A673 (cell line): ENCODE results near the gene SHISAL1. TPM values are rescaled to one million over a fixed set of nuclear protein-coding genes. Genes with fewer than 3 reads are reported as not detected.

ENCODE experiments used
- BruUV-seq: library from RNA; stranded (reverse); fragments of 400-500 nt; replicated peaks from 2 replicates; lab custom pipeline; 2021; lab: Mats Ljungman, UMichigan
- CTCF ChIA-PET: fragments of 300-600 bp; sonication (Branson Sonifier 250); formaldehyde crosslinking; loops from one replicate; lab custom pipeline; 2022; ENCODE audit warnings: antibody characterized with exemption; lab: Charles Lee
- POLR2A ChIA-PET: fragments of 300-600 bp; sonication (Branson Sonifier 250); formaldehyde crosslinking; loops from one replicate; lab custom pipeline; 2022; ENCODE audit warnings: antibody characterized with exemption; ENCODE audit not compliant: low non-redundant PET; lab: Charles Lee
- DNase-seq: peaks from one replicate; pipeline ENCODE4 v3.0.0-alpha.2; 2015; ENCODE audit warnings: low spot score
- H3K27ac ChIP-seq: fragments of 200-600 bp; sonication (generic); 2 replicates; pipeline ENCODE4 v1.5.1; 2016; ENCODE audit warnings: mixed run types, low read depth, mild to moderate bottlenecking, mixed read lengths, antibody characterized with exemption, low read length; ENCODE audit not compliant: poor library complexity, severe bottlenecking
- H3K27me3 ChIP-seq: fragments of 200-600 bp; sonication (generic); replicated peaks from 2 replicates; pipeline ENCODE4 v1.6.1; 2017; ENCODE audit warnings: mixed run types, low read depth, mild to moderate bottlenecking, mixed read lengths, antibody characterized with exemption, low read length; ENCODE audit not compliant: insufficient read depth, poor library complexity
- H3K36me3 ChIP-seq: fragments of 200-600 bp; sonication (generic); 2 replicates; pipeline ENCODE4 v1.6.1; 2016; ENCODE audit warnings: mixed run types, mild to moderate bottlenecking, mixed read lengths, antibody characterized with exemption, low read length; ENCODE audit not compliant: insufficient read depth, poor library complexity, severe bottlenecking
- H3K4me1 ChIP-seq: fragments of 200-600 bp; sonication (generic); 2 replicates; pipeline ENCODE4 v1.6.1; 2017; ENCODE audit warnings: mixed run types, mild to moderate bottlenecking, mixed read lengths, antibody characterized with exemption, low read length; ENCODE audit not compliant: insufficient read depth, poor library complexity, severe bottlenecking
- H3K4me3 ChIP-seq: fragments of 200-600 bp; sonication (generic); 2 replicates; pipeline ENCODE4 v1.5.1; 2016; ENCODE audit warnings: low read depth, mixed run types, mild to moderate bottlenecking, mixed read lengths, low read length; ENCODE audit not compliant: poor library complexity, severe bottlenecking
- H3K9me3 ChIP-seq: fragments of 200-600 bp; sonication (generic); 2 replicates; pipeline ENCODE4 v1.6.1; 2016; ENCODE audit warnings: mixed run types, low read depth, mild to moderate bottlenecking, mixed read lengths, antibody characterized with exemption, low read length; ENCODE audit not compliant: poor library complexity, severe bottlenecking
- CTCF ChIP-seq: fragments of 300-800, 200-600 bp; sonication (generic); conservative IDR thresholded peaks from 2 replicates; pipeline ENCODE4 v1.5.1; 2017; ENCODE audit warnings: low read depth, mild to moderate bottlenecking, antibody characterized with exemption, low read length, moderate library complexity, mixed read lengths
- EZH2 ChIP-seq: fragments of 200-600 bp; sonication (generic); IDR thresholded peaks from 2 replicates; pipeline ENCODE4 v1.6.1; 2017; ENCODE audit warnings: borderline replicate concordance, low read depth, mild to moderate bottlenecking, mixed read lengths, antibody characterized with exemption, low read length; ENCODE audit not compliant: poor library complexity, severe bottlenecking
- intact Hi-C: fragments of 100-400 bp; cut with micrococcal nuclease; formaldehyde crosslinking; loops from one replicate; pipeline ENCODE4 v1.10.0; 2022; ENCODE audit not compliant: unreplicated experiment
- total RNA-seq: library from RNA; stranded (reverse); gene quantifications from 2 replicates; pipeline ENCODE4 v1.2.3, GENCODE V29; 2021

The SHISAL1 gene
- total RNA-seq, 1 experiment from 2014 or later: 1.8 TPM

- Histone ChIP-seq H3K4me3 (no peak overlapping the region), H3K27ac (no peak overlapping the region), H3K27me3 (no peaks in the 10 kb centered on the region), H3K4me1 (peaks cover 9% of the 10 kb centered on the region), H3K9me3 (no peaks in the 10 kb centered on the region), H3K36me3 (no peaks in the 10 kb centered on the region)
- CTCF ChIA-PET: no interaction called here
- intact Hi-C loops: no loop called here
- POLR2A ChIA-PET: no interaction called here
- no peak for DNase-seq
- no TSS peak for BruUV-seq
- no peak for TF ChIP-seq EZH2
- TF ChIP-seq CTCF: no peak
Measured at GRCh38 chr22:44317123-44317444, 4.3 kb upstream of the SHISAL1 start.

GRCh38 chr22:44316393-44317122 is 3.8 kb upstream of the SHISAL1 start:
- H3K36me3 ChIP-seq: no peaks in the 10 kb centered on the region
- intact Hi-C loops: no loop called here
- no peak overlapping the region for H3K4me3 ChIP-seq
- no peaks in the 10 kb centered on the region for H3K9me3 ChIP-seq
- no peaks in the 10 kb centered on the region for H3K27me3 ChIP-seq
- no TSS peak for BruUV-seq
- TF ChIP-seq EZH2: no peak
- no peak for TF ChIP-seq CTCF
- DNase-seq: peak; percentile 34
- CTCF ChIA-PET: no interaction called here
- POLR2A ChIA-PET: no interaction called here
- no peak overlapping the region for H3K27ac ChIP-seq
- peaks cover 9% of the 10 kb centered on the region for H3K4me1 ChIP-seq

GRCh38 chr22:44314425-44315067 is 1.8 kb upstream of the SHISAL1 start:
- intact Hi-C loops: no loop called here
- Histone ChIP-seq H3K27me3 (no peaks in the 10 kb centered on the region), H3K4me1 (peaks cover 12% of the 10 kb centered on the region), H3K27ac (no peak overlapping the region), H3K9me3 (no peaks in the 10 kb centered on the region), H3K36me3 (no peaks in the 10 kb centered on the region), H3K4me3 (no peak overlapping the region)
- ChIA-PET CTCF (no interaction called here), POLR2A (no interaction called here)
- no TSS peak for BruUV-seq
- no peak for DNase-seq
- no peak for TF ChIP-seq EZH2
- TF ChIP-seq CTCF: no peak
